GM19043 (cell line): ENCODE measurements around the gene CTNNA1.

ENCODE experiments used
- ATAC-seq: cut with Tn5 transposase; IDR thresholded peaks from one replicate; pipeline ENCODE4 v1.9.1; 2021; ENCODE audit warnings: low read depth; ENCODE audit not compliant: unreplicated experiment

The CTNNA1 gene

DNA sequence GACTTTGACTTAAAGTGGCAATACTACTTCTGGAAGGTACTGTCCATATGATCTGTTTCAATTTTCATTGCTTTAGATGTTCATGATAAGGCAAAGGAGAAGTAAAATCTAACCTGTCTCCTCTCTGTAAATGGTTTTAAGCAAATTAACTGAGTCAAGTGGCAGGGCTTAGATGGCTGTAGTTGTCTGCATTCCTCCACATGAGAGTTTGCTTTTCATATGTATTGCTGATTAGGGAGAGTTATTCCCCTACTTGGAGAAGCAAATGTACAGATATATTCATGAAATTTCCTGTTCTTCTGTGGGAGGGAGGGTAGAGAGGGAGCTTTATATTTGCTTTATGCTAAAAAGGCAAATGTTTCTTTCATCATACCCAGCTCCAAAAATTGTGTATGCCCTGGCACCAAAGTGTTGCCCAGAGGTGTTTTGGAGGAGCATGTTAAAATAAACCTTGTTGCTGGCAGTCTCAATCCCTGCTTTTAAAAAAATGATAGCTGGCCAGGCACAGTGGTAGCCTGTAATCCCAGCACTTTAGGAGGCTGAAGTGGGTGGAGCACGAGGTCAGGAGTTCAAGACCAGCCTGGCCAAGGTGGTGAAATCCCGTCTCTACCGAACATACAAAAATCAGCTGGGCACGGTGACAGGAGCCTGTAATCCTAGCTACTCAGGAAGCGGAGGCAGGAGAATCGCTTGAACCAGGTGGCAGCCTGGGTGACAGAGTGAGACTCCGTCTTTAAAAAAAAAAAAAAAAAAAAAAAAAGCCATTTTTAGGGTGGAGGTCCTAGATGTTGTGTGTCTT, 125.4 kb downstream of the CTNNA1 start:
- ATAC-seq: no peak

DNA sequence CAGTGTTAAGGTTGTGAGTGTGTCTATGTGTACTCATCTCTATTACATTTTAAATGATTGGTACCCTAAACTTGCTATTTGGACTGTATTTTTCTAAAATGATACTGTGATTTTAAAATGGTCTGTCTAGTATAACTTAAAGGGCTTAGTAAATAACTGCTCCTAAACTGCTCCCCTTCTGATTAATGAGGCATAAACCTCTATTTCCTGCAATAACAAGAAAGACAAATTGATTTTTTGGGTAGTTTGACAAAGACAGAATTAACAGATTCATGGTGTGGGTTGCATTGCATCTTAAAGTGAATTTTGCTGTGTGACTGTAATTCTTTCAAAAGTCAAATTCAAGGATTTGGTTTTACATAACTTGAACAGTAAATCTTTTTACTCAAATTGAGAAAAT, 130.0 kb downstream of the CTNNA1 start:
- ATAC-seq: no peak

DNA sequence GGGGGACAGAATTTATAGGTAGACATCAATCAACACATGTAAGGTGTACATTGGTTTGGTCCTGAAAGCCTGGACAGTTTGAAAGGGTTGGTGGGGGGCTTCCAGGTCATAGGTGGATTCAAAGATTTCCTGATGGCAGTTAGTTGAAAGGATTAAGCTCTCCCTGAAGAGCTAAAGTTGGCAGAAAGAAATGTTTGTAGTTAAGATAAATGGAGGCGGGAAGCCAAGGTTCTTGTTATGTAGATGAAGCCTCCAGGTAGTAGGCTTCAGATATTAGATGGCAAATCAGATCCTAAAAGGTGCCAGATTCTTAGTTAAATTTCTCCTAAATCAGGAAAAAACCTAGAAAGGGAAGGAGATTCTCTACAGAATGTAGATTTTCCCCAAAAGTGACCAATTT, 130.9 kb downstream of the CTNNA1 start:
- no peak for ATAC-seq

DNA sequence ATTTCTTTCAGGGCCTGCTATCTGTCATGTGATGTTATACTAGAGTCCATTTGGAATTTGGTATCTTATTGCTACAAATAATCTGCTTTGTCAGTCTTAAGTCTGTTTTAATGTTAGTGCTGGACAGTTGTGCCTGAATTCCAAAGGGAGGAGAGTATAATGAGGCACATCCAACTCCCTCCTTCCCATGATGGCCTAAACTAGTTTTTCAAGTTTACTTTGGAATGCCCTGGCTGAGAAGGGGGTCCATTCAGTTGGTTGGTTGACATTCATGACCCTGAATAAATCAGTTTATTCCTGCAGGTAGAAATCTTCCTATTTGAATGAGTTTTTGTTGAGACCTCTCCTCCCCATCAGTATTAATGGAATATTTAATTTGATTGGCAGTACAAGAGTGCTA, 131.3 kb downstream of the CTNNA1 start:
- ATAC-seq: no peak

DNA sequence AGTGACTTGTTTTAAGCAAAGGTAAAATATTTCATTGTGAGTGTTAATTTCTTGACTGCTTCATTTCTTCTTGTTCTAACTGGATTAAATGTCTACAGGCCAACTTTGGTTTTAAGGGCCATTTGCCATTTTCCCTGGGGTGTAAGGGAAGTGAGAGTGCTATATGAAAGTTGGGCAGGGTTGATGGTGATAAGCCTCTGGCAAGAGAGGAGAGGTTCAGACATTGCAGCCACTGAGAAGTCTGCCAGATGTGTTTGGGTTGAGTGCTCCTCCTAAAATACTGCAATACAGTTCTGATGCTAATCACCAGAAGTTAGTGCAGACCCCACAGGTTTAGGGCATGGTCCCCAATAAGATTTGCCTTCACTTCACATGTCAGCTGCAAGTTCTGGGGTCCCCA, 136.8 kb downstream of the CTNNA1 start:
- no peak for ATAC-seq

DNA sequence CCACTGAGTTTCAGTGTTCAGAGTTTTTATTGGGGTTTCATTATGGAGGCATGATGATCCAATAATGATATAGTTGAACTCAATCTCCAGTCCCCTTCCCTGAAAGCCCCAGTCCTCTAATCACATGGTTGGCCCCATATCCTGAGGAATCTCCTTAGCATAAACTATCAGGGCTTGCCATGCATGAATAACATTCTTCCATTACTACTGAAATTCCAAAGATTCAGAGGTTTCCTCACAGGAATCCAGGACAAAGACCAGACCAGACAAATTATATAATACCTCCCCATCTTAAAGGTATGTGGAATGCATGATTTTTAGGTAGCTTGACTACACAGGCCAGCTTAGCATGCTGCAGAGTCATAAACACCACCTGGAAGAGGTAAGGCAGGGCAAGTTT, 137.4 kb downstream of the CTNNA1 start:
- no peak for ATAC-seq

DNA sequence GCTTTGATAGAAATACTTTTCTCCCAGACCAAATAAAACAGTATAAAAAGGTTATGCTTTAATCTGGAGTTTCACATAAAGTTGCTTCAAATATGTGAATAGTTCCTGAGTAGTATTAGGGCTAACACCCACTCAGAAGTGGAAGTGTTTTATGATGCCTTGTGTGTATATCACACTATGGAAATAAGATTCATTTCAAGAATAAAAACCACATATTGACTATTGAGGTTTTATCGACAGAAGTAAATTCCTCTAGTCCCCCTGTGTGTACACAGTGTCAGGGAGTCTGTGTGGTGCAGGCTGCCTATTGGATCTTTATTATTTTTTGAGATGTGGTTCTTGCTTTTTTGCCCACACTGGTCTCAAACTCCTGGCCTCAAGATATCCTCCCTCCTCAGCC, 142.7 kb downstream of the CTNNA1 start:
- no peak for ATAC-seq

DNA sequence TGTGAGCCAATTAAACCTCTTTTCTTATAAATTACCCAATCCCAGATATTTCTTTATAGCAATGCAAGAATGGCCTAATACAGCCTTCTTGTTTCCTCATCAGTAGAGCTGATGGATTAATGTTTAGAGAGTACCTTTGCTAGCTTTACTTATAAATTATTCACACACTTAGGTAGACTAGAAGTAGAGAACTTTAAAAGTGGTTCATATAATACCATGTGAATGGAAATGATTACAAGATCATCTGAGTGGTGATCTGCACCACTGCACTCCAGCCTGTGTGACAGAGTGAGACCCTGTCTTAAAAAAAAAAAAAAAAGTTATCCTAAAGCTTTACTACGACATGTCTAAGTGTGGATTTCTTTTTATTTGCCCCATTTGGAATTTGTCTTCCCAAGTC, 145.1 kb downstream of the CTNNA1 start:
- ATAC-seq: no peak

DNA sequence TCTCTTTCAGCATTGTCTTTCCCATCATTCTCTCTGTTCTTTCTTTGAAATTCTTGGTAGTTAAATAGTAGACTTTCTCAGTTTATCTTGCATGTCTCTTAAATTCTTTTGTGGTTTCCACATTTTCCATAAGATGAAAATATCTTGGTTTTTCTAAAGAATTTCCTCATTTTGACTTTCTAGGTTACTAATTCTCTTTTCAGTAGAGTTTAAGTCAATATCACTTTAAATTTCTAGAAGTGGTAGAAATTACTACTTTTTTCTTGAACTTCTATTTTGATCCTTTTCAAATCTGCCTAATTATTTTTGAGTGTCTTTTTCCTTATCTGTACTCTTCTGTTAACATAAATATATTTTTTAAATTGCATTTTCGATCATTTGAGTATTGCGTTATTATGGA, 145.5 kb downstream of the CTNNA1 start:
- no peak for ATAC-seq

DNA sequence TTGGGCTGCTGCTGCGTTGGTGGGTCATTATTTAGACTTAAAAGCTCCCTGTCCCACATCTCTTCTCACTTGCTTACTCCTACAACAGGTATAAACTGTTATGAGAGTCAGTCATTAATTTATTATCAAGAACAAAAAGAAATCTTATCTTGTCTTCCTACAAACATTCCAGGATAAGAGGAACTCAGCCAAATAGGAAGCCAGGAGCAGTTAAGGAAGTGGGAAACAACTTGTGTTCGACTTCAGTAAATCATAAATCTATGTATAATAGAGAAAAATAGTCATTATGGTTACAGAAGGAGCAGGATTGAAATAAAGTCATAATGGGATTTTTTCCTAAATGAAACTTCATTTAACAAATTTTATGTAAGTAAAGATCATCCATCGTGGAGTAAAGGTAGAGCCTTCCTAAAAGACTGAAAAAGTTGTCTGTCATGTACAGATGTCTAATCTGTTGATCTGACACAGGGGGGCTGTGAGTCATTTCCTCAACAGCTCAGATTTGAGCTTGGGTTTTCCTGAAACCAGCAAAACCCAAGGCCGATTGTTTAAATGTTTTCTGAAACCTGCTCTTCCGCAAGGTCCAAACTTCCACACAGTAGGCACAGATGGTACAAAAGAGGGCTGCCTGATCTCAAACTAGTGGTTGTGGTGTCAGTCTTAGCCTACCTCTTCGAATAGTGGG, 147.2 kb downstream of the CTNNA1 start:
- ATAC-seq: no peak

DNA sequence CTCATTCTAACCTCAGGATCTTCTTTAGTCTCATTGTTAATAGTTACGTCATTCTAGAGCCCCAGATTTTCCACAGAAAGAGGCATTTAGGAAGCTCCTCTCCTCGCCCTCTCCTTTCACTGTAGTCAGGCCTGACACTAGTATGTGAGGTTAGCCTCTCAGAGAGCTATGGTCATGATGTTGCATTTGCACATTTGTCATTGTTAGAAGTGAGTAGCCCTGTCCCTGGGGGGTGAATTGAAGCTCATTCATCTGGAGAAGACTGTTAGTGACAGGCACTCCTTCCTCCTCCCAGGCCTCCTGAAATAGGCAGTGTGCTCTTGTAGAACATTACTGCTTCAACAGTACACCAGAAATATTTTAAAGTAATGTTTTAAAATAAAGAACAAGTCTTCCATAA, 148.5 kb downstream of the CTNNA1 start:
- ATAC-seq: no peak

DNA sequence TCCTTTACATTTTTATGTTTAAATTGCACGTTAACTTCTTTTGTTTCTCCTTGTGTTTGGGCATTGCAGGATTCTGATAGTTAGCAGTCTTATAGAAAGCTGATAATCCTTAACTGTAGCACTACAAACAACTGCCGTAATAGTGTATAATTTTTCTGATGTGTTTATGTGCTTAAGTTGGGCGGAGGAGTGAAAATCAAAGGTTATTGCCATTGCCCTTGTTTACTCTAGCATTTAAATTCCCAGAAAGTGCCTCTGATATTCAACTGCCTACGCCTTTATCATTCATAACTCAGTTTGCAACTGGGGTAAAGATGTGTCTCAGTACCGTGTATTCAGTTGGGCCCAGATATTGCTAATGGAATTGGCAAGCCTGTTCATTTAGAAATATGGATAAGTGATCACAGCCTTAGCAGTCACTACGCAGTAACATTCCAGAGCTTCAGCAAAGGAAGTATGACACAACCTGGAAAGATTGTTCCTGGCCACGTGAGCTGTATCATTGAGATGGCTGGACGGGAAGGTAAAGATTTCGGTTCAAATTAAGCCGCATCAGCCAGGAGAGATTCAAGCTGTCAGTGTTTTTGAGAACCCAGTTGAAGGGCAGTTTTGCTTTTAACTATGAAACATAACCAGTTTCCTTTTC, 150.0 kb downstream of the CTNNA1 start:
- ATAC-seq: no peak

DNA sequence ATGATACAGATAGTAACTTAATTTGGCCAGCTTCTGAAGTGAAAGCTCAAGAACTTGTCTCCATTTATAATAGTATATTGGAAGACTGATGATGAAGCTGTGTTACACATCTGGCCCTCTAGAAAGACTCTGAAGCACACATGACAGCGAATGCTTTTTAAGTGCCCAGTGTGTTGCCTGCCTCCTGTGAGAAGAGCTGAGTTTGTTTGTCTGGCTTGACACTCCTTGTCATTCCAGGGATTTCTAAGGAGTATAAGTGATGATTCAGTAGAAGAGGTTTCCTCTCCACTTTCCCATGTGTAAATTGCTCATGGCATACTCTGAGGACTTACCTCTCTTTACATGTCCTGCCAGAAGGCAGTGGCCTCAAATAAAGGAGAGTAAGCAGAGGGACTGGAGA, 152.3 kb downstream of the CTNNA1 start:
- no peak for ATAC-seq

DNA sequence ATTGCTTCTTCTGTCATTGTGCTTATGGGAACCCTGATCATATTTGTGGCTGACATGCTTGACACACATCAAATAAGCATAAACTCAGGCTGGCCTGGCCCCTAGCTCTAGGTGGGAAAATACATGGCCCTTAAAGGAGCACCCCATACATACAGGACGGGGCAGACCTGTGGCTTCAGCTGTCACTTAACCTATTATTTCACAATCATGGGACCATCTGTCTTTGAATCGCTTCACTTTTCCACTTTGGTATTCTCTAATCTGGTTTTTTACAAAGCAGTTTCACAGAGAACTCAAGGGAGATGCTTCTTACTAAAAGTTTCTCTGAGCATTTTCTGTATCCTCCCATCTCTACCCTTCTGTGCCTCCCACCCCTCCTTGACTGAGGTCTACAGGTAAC, 156.5 kb downstream of the CTNNA1 start:
- no peak for ATAC-seq

DNA sequence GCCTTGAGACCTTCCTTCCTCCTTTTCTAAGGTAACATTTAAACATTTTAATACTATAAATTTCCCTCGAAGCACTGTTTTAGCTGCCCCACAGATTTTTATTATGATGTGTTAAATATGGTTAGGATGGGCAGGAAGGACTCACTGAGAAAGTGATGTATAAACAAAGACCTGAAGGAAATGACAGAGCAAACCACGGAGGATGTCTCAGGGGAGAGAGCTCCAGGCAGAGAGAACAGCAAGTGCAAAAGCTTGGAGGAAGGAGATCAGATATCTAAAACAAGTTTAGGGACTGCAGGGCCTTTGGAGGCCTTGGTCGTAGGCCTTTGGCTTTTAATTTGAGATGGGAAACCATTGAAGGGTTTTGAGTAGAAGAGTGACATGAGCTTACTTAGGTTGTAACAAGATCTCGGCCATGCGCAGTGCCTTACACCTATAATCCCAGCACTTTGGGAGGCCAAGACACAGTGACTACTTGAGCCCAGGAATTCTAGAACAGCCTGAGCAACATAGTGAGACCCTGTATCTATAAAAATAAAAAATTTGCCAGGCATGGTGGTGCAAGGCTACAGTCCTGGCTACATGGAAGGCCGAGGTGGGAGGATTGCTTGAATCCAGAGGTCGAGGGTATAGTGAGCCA, 157.4 kb downstream of the CTNNA1 start:
- no peak for ATAC-seq

DNA sequence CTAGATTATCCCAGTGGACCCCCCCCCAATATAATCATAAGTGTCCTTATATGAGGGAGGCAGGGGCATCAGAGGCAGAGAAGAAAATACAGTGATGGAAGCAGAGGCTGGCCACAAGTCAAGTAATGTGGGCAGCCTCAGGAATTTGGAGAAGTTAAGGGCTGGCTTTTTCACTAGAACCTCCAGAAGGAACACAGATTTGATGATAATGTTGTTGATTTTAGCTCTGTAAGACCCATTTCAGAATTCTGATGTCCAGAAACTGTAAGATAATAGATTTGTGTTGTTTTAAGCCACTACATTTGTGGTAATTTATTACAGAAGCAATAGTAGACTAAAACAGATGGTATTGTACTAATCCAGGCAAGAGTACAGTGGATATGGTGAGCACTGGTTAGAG, 158.2 kb downstream of the CTNNA1 start:
- no peak for ATAC-seq

DNA sequence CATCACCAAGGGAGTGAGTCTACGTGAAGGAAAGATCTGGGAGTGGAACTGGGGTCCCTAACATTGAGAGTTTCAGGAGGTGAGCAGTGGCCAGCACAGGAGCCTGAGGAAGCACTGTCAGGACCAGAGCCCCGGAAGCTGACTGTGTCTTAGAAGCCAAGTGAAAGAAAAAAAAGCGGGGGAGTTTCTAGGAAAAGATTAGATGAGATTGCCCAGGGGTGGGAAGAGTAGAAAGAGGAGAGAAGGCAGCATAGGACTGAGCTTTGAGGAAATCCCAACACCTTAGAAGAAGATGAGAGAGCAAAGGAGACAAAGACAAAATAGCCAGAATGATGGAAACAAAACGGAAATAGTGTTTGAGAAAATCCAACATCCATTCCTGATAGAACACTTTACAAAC, 158.9 kb downstream of the CTNNA1 start:
- no peak for ATAC-seq

DNA sequence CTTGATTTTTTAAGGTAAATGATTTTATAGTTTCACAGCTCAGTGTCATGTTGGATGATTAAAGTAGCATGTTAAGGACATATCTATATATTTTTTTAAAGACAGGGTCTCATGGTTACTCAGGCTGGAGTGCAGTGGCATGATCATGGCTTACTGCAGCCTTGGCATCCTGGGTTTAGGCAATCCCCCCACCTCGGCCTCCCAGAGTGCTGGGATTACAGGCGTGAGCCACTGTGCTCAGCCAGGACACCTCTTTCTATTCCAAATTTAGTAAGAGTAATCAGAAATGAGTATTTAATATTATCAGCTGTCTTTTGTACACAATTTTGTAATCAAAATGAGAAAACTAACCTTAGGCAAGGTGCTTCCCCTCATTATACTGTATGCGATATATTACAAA, 160.5 kb downstream of the CTNNA1 start:
- ATAC-seq: no peak

DNA sequence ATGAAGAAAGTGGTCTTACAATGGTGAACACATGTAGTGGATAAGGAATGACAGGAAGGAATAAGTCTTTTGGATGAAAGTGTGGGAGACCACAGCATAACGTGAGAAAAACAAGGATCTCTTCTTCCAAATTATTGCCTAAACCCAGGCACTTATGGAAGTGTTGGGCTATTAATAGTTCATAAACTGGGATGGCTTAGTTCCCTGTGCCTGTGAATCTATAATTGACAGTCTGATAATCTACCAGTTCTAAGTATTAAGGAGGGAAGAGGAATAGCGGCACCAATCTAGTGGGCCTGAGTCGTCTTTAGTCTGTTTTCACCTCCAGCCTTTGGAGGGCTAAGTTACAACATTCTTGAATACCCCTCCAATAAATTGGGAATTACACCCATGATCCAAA, 161.1 kb downstream of the CTNNA1 start:
- no peak for ATAC-seq

DNA sequence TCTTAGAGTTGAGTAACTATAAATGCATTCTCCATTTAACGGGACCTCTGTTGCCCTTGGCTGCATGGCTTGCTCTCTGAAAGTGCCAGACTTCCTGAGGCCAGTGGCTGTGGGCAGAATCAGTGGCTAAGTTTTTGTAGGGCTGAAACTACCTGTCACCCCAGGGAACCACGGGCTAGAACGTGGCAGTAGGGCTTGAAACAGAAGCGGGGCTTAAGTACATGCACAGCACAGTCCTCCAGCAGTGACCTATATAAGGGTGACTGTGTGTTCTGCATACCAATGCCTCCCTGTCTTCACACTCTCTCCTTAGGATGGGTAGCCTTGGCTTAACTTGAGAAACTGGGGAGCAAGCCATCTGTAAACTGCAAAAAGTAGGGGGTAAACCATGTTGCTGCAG, 165.5 kb downstream of the CTNNA1 start:
- ATAC-seq: no peak

DNA sequence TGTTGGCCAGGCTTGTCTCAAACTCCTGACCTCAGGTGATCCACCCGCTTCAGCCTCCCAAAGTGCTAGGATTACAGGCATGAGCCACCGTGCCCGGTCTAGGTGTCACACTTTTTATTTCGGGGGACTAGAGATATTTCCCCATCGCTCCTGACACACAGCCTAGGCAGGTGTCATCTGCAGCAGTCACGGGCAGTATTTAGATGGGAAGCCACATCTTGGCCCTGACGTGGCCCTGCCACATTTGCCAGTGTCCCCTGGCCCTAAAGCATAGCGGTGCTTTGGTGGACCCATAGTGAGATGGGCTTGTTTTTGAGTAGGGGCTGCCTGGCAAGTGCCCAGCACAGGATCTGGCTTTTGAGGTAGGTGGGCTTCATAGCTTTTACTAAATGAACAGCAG, 167.0 kb downstream of the CTNNA1 start:
- ATAC-seq: no peak
